Epithelial cell of prostate (primary cell): ENCODE data around the gene DTD1.

ENCODE experiments used
- DNase-seq: peaks from one replicate; pipeline ENCODE4 v3.0.0-alpha.2; 2011; ENCODE audit warnings: low read depth, low spot score
- H3K27ac ChIP-seq: fragments of 450-650 bp; 2 replicates; pipeline ENCODE4 v1.5.1; 2017; ENCODE audit warnings: mild to moderate bottlenecking

DTD1 gene

GRCh38 chr20:18653736-18654447 lies 66.0 kb downstream of the DTD1 start:
- no peak for DNase-seq

DNA sequence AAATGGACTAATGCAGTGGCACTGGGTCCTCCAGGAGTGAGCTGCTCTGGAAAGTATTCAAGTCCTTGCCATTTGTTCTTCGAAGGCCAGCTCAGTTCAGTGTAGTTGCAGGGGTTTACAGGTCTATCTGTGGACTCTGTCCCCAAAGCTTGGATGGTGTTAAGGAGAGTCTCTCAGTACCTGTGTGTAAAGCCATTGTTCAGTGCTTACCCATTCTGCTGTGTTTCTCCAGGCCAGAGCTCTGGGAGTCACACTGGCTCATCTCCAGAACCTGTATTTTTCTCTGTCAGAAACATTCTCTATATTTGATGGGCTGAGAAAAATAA lies 66.6 kb downstream of the DTD1 start:
- no peak for DNase-seq
- no peak overlapping the region for H3K27ac ChIP-seq

More at GRCh38 chr20:18653736-18654447, 66.0 kb downstream of the DTD1 start:
- no peak overlapping the region for H3K27ac ChIP-seq

- peak; percentile 5 for DNase-seq
- H3K27ac ChIP-seq, result peak overlapping the region; percentile 25
Observed at GRCh38 chr20:18657575-18657974, 69.7 kb downstream of the DTD1 start.

DNA sequence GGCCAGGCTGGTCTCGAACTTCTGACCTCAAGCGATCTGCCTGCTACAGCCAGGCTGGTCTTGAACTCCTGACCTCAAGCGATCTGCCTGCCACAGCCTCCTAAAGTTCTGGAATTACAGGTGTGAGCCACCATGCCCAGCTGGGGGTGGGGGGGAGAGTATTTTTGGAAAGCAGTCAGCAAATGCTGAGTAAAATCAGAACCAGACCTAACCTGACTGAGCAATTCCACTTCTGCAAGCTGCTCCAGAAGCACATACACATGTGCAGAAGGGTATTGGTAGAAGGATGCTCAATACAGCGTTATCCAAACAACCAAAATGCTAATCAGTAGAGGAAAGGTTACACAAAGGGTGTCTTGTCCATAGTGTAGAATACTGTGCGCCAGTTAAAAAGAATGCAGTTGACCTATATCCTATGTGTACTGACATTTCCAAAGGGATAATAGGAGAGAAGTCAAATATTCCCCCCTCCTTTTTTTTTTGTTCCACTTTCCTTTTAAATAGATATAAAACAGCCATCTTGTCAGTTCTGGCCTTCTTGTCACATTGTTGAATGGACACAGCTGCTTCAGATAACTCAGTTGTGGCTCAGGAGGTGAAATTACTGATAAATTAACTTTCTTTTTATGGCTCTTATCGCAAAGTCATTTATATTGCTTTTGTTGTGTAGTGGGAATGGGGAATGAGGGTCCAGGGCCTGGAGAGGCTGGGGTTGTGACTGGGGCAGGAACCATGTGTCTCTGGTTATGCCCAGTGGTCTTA lies 74.6 kb downstream of the DTD1 start:
- H3K27ac ChIP-seq, result no peak overlapping the region
- no peak for DNase-seq

GRCh38 chr20:18663932-18664331 lies 76.1 kb downstream of the DTD1 start:
- DNase-seq, result no peak
- H3K27ac ChIP-seq, result no peak overlapping the region

DNA sequence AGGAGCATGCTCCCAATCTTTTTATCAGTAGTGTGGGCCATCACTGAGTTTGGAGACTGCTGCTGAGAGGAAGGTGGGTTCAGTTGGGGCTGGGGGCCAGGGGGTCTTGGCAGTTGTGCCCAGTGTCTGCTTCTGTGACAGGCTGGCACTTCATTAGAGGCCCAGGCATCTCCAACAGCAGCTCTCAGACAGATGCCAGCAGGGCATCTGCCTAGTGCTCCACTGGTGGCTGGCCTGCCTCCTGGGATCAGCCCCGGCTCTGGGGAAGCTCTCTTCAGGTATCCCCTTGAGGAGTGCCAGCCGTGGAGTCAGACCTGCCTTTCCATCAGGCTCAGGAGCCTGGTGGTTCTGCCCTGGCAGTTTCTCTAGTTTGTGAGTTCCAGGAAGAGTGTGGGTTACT lies 77.3 kb downstream of the DTD1 start:
- H3K27ac ChIP-seq, result no peak overlapping the region

GRCh38 chr20:18666803-18667415 lies 79.1 kb downstream of the DTD1 start:
- DNase-seq, result no peak
- no peak overlapping the region for H3K27ac ChIP-seq

More for the DNA sequence above, 77.3 kb downstream of the DTD1 start:
- DNase-seq, result no peak

GRCh38 chr20:18669241-18670019 lies 81.6 kb downstream of the DTD1 start:
- DNase-seq, result no peak
- H3K27ac ChIP-seq, result no peak overlapping the region

DNA sequence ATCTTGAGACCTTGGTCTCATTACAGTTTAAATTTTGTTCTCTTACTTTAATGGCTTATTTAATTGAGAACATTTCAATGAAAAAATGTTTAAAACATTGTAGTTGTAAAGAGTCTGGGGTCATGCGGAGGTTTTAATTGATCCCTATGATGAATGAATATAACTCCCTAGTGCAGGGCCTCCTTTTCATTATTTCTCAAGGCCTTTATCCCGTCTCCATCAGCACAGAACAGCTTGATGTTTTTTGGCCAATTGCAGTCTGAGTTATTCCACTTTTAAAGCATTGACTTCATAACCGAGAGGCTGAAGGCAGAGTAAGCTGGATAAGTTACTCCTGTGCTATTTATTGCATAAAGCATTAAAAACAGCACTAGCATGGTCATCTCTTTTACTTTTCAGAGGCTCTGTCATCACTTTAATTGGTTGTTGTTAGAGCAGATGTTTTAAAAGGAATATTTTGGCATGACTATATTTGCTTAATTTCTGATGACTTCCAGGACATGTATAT lies 83.4 kb downstream of the DTD1 start:
- no peak overlapping the region for H3K27ac ChIP-seq
- DNase-seq, result no peak

DNA sequence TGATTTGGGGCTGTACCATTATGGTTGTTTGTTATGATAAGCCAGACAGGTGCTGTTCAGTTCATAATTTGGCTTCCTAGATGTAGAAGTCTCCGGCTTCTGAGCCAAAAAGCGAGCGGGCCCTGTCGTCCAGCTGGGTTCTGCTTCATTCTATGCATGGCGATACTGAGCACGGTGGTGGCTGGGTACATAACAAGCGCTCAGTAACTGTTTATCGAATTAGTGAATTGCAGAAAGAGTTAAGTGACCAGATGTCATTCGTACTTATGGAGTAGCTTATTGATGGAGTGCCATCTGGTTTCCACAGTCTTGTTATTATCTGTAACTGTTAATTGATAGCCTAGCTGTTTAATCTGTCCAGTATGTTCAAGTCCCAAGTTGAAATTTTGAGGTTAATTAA lies 85.0 kb downstream of the DTD1 start:
- H3K27ac ChIP-seq, result no peak overlapping the region
- no peak for DNase-seq

- no peak for DNase-seq
- no peak overlapping the region for H3K27ac ChIP-seq
Observed at GRCh38 chr20:18676396-18676795, 88.5 kb downstream of the DTD1 start.

DNA sequence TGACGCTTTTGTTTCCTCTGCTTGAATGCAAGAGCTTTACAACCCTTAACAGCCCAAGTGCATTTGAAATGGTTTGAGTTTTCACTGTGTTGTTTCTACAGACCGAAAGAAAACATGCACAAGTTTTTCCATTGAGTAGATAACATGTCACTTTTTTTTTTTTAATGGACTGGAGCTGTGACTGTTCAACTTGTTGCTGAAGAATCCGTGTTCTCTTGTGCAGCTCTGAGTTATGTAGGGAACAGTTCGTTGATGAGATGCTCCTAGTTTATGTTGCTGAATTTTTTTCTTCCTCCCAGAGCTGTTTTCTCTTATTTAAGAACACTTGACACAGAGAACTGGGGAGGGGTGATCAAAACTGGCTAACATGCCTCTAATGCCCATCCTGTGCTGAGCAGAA lies 89.3 kb downstream of the DTD1 start:
- no peak for DNase-seq
- H3K27ac ChIP-seq, result no peak overlapping the region

DNA sequence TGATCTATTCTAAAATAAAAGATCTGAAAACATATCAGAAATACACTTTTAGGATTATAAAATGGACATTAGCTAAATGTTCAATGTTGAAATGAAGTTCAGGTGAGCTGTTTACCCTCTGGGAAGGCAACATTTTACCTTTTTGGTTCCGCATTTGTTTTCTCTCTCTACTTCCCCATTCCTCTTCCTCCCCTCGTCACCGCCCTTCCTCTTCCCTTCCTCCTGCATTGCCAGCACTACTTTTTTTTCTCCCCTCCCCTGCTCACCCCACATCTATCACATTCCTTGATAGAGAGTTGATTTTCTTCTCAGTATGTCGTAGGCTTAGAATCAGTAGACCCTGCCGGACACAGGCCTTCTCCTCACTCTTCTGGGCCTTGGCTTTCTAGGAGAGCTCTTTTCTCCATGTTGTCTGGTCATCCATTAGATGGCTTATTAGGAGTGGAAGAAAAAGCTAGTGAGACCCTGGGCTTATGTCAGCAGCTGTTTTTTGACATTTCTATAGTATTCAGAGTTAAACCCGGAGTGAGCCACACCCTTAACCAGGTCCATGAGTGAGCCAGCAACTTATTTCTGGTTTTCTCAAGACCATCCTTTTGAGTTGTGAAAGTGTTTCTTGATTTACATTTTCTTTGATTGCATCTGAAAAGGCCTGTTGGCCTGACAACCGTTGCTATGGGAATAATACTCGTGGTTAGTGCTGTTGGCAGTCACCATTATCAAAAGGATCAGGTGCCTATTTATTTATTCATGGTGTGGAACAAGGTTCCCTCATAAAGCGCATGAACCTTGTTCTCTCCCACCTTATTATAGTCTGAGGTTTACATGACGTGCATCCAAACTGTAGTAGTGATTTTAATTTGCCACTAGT lies 90.9 kb downstream of the DTD1 start:
- no peak for DNase-seq

GRCh38 chr20:18683839-18684238 lies 96.0 kb downstream of the DTD1 start:
- H3K27ac ChIP-seq, result no peak overlapping the region
- no peak for DNase-seq

More for the DNA sequence above, 90.9 kb downstream of the DTD1 start:
- H3K27ac ChIP-seq, result no peak overlapping the region

DNA sequence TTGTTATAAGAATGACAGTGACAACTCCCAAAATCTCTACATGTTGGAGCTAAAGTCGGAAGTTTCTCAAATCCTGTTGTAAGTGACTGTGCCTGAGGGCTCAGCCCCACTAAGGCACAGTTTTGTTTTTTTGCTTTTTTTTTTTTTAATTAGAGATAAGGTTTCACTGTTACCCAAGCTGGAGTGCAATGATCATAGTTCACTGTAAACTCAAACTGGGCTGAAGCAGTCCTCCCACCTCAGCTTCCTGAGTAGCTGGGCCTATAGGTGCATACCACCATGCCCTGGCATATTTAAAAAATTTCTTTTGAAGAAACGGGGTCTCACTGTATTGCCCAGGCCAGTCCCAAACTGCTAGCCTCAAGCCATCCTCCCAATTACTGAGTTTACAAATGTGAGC lies 96.9 kb downstream of the DTD1 start:
- no peak for DNase-seq
- no peak overlapping the region for H3K27ac ChIP-seq

GRCh38 chr20:18685406-18685805 lies 97.6 kb downstream of the DTD1 start:
- no peak overlapping the region for H3K27ac ChIP-seq
- DNase-seq, result no peak

GRCh38 chr20:18686696-18687095 lies 98.8 kb downstream of the DTD1 start:
- H3K27ac ChIP-seq, result no peak overlapping the region
- no peak for DNase-seq

DNA sequence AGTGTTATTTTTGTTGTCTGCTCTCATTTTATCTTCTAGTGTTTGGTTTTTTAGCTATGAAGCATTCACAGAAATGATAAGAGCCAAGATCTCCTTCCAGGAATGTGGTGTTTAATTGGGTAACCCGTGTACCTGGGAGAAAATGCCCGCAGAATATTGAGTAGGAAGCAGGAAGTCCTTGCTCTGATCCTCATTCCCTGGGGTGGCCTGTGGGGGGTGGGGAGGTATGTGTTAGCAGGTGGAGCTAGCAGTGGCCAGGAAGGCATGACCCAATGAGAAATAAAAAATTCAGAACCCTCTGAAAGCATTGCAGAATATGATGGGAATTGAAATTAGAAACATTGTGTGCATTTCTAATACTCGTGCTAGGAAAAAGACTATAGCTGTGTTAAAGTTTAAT lies 100.8 kb downstream of the DTD1 start:
- no peak overlapping the region for H3K27ac ChIP-seq
- DNase-seq, result no peak

- DNase-seq, result no peak
- no peak overlapping the region for H3K27ac ChIP-seq
Observed at GRCh38 chr20:18689557-18689956, 101.7 kb downstream of the DTD1 start.

GRCh38 chr20:18692447-18692846 lies 104.6 kb downstream of the DTD1 start:
- DNase-seq, result no peak
- no peak overlapping the region for H3K27ac ChIP-seq
